HG02571 (cell line): ENCODE data around the gene UNC13D.
A peak's percentile ranks its signal among the peaks of the same experiment; 100 is the strongest.
"Not testable (repeated sequence)": the region's sequence is repeated elsewhere in the genome, so short reads cannot be mapped to it uniquely, and the experiment has no call there.

Experiments
- ATAC-seq: cut with Tn5 transposase; IDR thresholded peaks from one replicate; pipeline ENCODE4 v1.9.1; 2021; ENCODE audit warnings: mild to moderate bottlenecking, moderate library complexity; ENCODE audit not compliant: unreplicated experiment

Gene UNC13D

GRCh38 chr17:75807861-75808260 is 36.3 kb downstream of the UNC13D start:
- ATAC-seq, result no peak

GRCh38 chr17:75806822-75807500 is 37.2 kb downstream of the UNC13D start:
- ATAC-seq, result no peak

GRCh38 chr17:75803883-75804282 is 40.3 kb downstream of the UNC13D start:
- no peak for ATAC-seq

- no peak for ATAC-seq
These were observed 44.8 kb downstream of the UNC13D start for GRCh38 chr17:75799402-75799801.

GRCh38 chr17:75795820-75796607 is 48.2 kb downstream of the UNC13D start:
- no peak for ATAC-seq

GRCh38 chr17:75793460-75793859 is 50.7 kb downstream of the UNC13D start:
- no peak for ATAC-seq

- ATAC-seq, result no peak
These were observed 53.0 kb downstream of the UNC13D start for GRCh38 chr17:75791254-75791653.

- ATAC-seq, result peak; percentile 60
These were observed 59.0 kb downstream of the UNC13D start for GRCh38 chr17:75785016-75785890.

GRCh38 chr17:75784473-75785015 is 59.7 kb downstream of the UNC13D start, which contains the start of gene UNK:
UNK (plus strand) TSS chr17:75784806; CDS start chr17:75784881, 75 bp downstream.
- peak; percentile 58 for ATAC-seq

GRCh38 chr17:75783803-75784472 is 60.3 kb downstream of the UNC13D start:
- peak; percentile 0 for ATAC-seq

- ATAC-seq, result no peak
These were observed 61.0 kb downstream of the UNC13D start for GRCh38 chr17:75783069-75783783.

GRCh38 chr17:75779987-75780889 is 64.0 kb downstream of the UNC13D start:
- no peak for ATAC-seq

GRCh38 chr17:75779250-75779986 is 64.8 kb downstream of the UNC13D start:
- peak; percentile 63 for ATAC-seq

- ATAC-seq, result peak; percentile 15
These were observed 65.3 kb downstream of the UNC13D start for GRCh38 chr17:75778861-75779249.

- ATAC-seq, result not testable (repeated sequence)
These were observed 65.9 kb downstream of the UNC13D start for GRCh38 chr17:75778066-75778860.

- no peak for ATAC-seq
These were observed 66.8 kb downstream of the UNC13D start for GRCh38 chr17:75777296-75777922.
